GM21619 (cell line): Measurements from ENCODE around the gene BHLHA9.

Experiments used
- ATAC-seq: cut with Tn5 transposase; IDR thresholded peaks from one replicate; pipeline ENCODE4 v1.9.1; 2021; ENCODE audit not compliant: unreplicated experiment

Gene BHLHA9

GRCh38 chr17:1251866-1252608 lies 18.2 kb upstream of the BHLHA9 start:
- no peak for ATAC-seq

- ATAC-seq = no peak
Observed at GRCh38 chr17:1255041-1255440, 15.2 kb upstream of the BHLHA9 start.

- ATAC-seq = no peak
Observed at GRCh38 chr17:1256699-1257098, 13.5 kb upstream of the BHLHA9 start.

GRCh38 chr17:1260086-1260769 lies 10.0 kb upstream of the BHLHA9 start:
- no peak for ATAC-seq

- no peak for ATAC-seq
Observed at GRCh38 chr17:1260770-1261161, 9.5 kb upstream of the BHLHA9 start.

- no peak for ATAC-seq
Observed at GRCh38 chr17:1264196-1264595, 6.0 kb upstream of the BHLHA9 start.

GRCh38 chr17:1267471-1267943 lies 2.7 kb upstream of the BHLHA9 start:
- ATAC-seq = no peak

- ATAC-seq = no peak
Observed at GRCh38 chr17:1271030-1271423, 783 bp downstream of the BHLHA9 start.

GRCh38 chr17:1271441-1271840 lies 1.2 kb downstream of the BHLHA9 start:
- ATAC-seq = no peak

GRCh38 chr17:1272701-1273100 lies 2.5 kb downstream of the BHLHA9 start:
- ATAC-seq = no peak

GRCh38 chr17:1273492-1274244 lies 3.4 kb downstream of the BHLHA9 start:
- ATAC-seq = no peak

GRCh38 chr17:1274245-1274608 lies 4.0 kb downstream of the BHLHA9 start:
- no peak for ATAC-seq

GRCh38 chr17:1275205-1275961 lies 5.1 kb downstream of the BHLHA9 start:
- no peak for ATAC-seq

- no peak for ATAC-seq
Observed at GRCh38 chr17:1275962-1276736, 5.9 kb downstream of the BHLHA9 start.

- ATAC-seq = no peak
Observed at GRCh38 chr17:1280652-1281051, 10.4 kb downstream of the BHLHA9 start.

GRCh38 chr17:1286379-1287106 lies 16.3 kb downstream of the BHLHA9 start:
- ATAC-seq = no peak

- ATAC-seq = no peak
Observed at GRCh38 chr17:1289695-1290094, 19.5 kb downstream of the BHLHA9 start.

- ATAC-seq = no peak
Observed at GRCh38 chr17:1290676-1291075, 20.4 kb downstream of the BHLHA9 start.

GRCh38 chr17:1294157-1294717 lies 24.0 kb downstream of the BHLHA9 start:
- no peak for ATAC-seq
